D341Med (cell line): ENCODE data around the gene PCDHGC4.
A peak's percentile ranks its signal among the peaks of the same experiment; 100 is the strongest.

ENCODE experiments used
- DNase-seq: peaks from one replicate; pipeline ENCODE4 v3.0.0; 2012; ENCODE audit warnings: low spot score

The PCDHGC4 gene

DNA sequence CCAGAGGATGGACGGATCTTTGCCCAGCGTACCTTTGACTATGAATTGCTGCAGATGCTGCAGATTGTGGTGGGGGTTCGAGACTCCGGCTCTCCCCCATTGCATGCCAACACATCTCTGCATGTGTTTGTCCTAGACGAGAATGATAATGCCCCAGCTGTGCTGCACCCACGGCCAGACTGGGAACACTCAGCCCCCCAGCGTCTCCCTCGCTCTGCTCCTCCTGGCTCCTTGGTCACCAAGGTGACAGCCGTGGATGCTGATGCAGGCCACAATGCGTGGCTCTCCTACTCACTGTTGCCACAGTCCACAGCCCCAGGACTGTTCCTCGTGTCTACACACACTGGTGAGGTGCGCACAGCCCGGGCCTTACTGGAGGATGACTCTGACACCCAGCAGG is 5.9 kb downstream of the PCDHGC4 start:
- DNase-seq = no peak

DNA sequence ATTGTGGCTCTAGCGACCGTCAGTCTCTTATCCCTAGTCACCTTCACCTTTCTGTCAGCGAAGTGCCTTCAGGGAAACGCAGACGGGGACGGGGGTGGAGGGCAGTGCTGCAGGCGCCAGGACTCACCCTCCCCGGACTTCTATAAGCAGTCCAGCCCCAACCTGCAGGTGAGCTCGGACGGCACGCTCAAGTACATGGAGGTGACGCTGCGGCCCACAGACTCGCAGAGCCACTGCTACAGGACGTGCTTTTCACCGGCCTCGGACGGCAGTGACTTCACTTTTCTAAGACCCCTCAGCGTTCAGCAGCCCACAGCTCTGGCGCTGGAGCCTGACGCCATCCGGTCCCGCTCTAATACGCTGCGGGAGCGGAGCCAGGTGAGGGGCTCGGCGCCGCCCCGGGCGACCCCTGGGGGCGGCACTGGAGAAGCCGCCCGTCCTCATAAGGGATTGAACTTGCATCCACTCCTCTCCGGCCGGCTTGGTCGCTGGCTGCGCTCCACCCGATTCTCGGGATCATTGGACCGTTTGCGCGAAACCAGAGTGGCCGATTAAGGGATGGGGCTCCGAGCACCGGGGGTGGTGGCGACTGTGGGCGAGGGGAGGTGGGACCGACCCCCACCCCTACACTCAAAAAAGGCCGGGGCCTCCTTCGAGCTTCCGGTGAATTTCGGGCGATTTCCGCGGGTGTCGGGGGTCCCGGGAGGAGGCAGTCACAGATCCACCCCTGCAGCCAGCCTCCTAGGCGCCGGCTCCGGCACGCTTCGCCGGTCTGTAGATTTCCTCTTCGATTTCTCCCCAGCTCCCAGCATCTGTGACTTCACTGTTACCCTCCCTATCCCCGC is 6.7 kb downstream of the PCDHGC4 start:
- DNase-seq = no peak

DNA sequence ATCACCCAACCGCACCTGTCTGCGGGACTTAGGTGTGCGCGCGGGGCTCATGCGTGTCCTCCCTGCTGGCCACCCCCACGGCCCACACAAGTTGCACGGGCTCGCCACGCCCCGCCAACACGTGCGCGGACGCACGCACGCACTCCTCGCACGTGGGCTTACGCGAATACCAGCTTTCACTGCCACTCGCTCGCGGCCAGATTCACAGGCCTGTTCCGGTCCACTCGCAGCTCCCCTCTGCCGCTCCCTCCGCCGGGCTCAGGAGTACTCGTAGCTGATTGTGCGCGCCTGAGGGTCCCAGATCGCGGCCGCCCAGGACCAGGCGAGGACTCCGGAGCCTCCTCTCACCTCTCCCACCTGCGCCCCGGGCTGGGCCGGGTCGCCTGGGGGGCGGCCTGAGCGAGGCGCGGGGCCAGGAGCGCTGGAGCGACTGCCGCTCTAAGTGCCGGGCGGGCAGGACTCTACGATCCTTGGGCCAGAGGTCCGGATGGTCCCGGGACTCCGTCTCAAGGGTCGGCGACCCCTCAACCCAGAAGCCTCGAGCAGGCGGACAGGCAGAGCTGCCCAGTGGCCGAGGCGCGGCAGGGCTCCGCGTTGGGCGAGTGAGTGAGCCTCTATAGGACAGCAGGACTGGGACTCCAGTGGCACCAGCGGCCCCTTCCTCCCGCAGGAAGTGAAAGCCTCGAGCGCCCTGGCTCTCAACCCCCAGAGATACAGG is 7.5 kb downstream of the PCDHGC4 start:
- no peak for DNase-seq

DNA sequence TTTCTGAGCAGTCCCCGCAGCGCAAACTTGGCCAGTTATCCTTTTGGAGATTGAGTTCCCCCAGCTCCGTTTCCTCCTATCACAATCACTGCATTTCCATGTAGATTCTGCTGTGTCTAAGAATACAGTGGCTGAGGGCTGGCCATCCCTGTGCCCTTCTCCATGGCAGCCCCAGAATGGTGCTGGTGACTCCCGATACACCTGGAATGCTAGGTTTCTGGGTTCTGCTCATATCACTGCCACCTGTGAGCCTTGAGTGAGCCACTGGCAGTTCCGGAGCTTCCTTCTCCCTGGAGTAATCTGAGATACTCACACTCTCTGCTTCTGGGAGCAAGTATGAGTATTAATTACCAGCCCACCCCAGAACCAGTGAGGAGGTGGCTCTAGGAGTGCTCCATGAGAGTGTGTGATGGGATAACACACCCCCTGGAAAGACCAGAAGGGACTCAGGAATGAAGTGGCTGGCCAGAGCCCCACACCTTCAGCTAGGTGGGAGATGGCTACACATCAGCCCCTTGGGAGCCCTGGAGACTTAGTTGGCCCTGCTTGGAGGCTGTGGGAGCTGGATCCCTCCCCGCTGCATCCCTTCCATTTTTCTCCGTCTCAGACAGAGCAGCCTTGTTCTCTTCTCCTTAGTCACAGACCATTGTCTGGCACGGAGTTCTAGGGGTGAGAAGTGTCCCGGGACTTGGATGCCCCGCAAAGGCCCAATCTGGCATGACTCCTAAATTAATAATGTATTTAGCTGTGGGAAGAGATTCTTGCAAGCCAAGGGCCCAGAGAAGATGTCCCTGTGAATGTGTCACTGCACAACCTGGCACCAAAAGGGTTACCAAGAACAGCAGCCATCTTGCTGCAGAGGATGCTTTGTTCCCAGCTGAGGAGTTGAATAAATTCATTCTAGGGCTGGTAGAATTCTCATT is 8.9 kb downstream of the PCDHGC4 start:
- DNase-seq = no peak

DNA sequence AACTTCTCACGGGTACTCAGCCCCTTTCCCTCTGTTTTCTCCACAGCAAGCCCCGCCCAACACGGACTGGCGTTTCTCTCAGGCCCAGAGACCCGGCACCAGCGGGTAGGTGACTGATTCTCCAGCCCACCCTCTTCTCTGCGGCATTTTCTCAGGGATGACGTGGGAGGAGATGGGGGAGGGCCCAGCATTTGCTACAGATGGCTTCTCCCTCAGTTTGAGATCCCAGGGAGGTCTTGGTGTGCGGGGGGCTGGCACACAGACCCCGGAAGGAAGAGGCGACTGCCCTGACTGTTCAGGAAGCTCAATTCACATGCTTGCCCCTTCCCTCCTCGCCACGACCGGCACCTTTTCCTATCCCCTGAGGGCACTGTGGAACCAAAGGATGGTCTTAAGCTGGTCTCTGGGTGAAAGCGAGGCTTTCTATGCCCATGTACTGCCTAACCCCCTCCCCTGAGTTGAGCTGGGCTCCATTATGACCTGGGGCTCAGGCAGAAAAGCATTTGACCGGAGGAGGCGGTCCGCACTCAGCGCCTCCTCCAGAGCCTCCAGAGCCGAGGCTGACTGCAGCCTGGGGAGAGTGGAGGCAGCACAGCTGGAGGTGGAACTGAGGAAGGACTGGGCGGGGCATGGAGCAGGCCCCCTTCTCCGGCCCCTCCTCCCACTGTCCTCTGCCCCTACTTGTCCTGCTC is 10.1 kb downstream of the PCDHGC4 start:
- no peak for DNase-seq

DNA sequence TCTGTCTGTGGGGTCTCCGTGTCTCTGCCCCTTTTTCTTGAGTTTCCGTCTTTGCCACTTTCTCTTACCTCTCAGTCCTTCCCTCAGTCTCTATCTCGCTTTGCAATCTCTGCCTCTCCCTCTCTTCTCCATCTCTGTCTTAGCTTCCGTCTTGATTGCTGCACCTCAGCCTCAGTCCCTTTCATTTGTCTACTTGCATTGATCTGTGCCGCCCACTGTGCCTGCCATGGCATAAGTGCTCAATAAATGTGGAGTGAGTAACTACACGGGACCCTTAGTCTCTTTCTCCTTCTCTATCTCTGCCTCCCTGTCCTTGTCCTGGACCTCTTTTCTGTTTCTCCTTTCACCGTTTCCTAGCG is 10.6 kb downstream of the PCDHGC4 start:
- no peak for DNase-seq

DNA sequence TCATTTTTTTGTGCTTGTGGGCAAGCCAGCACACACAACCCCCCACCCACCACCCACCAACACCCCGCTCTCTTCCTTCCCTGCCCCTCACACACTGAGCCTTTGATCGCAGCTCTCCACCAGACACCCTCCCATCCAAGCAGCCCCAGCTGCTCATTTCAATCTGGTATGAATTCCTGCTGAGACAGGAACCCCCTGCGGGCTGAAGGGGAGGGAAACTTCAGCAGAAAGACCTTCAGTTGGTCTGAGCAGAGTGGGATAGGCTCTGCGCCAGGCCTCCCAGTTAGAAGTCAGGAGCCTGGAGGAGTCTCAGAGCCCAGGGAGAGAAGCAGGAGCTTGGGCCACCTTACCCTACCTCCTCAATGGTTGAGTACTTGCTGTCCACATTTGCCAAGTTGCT is 11.2 kb downstream of the PCDHGC4 start:
- DNase-seq = no peak

DNA sequence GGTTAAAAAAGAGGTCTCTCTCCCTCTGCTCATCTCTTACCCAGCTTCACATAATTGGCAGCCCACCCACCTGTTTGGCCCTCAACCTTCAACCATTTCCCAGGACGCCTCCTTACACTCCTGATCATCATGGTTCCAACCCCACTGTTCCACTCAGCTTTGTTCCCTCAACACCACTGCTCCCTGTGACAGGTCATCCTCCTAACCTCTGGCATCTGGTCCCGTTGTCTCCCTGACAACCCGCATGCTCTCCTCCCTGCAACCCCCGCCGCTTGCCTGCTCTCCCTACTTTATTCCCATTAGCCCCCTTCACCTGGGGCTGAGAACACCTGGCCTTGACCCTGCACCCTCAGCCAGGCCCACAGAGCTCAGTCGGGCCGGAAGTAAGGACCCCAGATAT is 16.9 kb downstream of the PCDHGC4 start:
- no peak for DNase-seq

DNA sequence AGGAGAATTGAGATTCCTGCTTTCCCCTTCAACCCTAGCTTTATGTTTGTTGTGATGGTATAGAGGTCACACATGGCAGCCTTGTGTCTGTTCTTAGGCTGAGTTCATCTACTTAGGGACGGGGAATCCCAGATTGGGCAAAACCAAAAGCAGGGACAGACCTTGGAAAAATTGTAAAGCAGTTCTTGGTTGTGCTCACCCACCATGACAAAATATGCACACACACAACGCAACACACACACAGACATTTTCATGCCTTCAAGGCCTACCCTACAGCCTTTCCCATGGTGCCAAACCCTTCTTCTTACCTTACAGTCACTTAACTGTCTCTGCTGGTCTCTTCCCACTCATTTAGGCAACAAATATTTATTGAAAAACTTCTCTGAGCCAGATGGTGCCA is 18.9 kb downstream of the PCDHGC4 start:
- no peak for DNase-seq

DNA sequence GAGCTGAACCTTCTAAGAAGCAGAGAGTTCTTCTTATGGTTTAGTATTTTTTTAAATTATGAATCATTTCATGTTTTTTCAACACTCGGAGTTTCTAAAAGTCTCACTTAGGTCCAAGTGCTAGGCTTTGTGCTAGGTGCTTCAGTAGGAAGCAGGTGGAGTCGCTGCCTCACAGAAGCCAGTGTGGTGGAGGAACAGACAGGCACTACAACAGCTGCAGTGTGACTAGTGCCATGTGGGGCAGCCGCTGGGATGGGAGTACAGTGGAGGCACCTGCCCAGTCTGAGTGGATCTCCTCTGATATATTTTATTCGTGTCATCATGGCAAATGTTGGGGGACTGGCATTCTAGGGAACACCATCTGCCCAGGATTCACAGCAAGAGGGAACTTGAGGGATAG is 19.4 kb downstream of the PCDHGC4 start:
- DNase-seq = no peak

DNA sequence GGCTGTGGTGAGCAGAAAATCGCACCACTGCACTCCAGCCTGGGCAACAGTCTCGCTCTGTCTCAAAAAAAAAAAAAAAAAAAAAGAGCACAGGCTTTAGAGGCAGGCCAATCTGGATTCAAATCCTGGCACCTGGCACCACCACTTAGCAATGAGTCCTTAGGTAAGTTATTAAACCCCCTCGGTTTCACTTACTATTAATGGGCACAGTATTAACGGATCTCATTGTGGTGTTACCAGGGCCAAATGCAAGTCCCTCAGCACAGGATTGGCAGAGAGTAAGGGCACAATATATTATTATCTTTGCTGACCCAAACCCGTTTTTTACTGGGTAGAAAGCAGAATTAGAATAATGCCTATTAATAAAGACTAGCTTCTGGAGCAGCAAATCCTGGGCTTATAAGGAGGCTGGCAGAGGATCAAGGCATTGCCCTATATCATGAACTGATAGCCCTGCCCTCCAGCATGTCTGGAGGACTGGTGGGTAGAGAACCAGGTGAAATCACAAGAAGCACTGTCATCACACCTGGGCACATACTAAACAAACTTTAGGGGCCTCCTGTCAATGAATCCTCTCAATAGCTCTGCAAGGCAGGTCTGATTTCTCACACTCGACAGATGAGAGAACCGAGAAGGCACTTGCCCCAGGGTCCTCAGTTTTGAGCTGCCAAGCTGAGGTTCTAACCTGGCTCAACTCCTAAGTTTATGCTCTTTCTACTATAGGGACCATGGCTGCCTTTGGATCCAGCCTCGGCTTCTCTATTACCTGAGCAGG is 21.7 kb downstream of the PCDHGC4 start:
- no peak for DNase-seq

DNA sequence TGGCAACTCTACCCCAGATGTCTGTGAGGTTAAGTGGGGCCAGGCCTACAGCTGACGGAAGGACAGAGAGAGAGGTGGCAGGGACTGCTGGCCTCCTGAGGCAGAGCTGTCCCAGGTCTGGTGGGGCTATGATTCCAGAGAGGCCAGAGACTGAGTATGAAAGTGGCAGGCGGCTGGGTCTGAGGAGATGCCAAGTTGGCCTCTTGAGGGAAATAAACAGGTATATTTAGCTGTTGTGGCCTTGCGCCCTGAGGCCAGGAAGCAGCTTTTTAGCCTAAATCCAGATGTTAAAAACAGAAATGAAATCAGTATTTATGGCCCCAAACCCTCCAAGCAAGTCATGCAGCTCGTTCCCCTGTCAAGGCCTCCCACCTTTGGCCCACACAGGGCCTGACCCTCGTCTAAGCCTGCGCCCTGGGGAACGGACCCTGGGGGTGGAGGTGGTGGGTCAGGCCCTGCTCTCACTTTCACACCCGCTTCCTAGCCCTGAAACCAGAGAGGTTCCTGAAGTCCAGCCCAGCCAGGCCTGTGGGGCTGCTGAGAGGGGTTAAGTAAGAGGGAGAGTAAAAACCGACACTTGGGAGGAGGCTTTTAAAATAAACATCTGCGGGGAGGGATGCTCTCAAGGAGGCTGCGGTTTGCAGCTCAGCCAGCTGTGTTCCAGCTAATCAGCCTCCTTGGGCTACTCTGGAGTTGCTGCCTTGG is 22.7 kb downstream of the PCDHGC4 start:
- no peak for DNase-seq

DNA sequence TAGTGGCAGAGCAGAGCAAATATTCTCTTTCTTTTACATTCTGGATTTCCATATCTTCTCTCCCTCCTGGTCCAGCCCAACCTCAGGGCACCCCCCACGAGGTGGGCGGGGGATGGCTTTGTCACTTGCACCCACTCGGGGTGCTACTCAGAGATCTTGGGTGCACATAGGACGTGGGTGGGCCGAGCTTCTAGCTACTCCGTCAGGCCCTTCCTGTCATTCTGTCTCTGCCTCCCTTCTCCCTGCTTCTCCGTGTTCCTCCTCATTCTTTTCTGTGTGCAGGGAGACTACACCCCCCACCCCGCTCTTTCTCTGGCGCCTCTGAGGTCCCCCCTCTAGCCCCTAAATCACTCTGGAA is 23.6 kb downstream of the PCDHGC4 start:
- DNase-seq = no peak

DNA sequence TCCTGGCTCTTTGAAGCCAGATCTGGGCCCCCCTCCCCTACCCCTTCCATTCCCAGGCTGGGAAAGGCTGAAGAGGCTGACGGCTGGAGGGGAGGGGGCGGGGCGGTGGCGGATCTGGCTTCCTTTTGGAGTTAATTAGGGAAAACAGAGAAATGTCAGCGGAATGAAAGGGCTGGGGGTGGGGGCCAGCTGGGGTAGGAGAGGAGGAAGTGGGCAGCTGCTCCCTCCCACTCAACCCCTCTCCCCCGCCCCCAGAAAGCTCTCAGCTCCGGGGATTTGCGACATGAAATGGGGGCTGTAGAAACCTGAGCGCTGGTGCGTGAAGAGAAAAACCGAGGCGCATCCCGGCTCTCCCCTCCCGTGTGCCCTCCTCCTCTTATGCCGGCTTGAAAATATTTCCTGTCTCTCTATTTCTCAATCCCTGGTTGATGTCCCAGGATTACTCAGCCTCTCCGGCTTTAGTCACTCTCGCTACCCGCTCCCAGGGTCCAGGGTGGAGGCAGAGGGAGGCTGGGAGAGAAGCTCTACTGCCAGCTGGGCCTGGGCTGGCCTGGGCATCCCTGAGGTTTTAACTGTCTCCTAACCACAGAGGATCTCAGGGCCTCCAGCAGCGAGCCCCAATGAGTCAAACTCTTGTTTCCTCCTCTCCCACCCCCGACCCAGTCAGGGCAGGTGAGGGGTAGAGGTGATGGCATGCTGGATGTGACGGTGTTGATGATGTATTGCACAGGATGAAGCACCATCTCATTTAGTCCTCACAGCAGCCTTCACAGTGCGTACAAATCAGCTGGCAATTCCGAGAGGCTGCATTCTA is 24.2 kb downstream of the PCDHGC4 start:
- DNase-seq = no peak

DNA sequence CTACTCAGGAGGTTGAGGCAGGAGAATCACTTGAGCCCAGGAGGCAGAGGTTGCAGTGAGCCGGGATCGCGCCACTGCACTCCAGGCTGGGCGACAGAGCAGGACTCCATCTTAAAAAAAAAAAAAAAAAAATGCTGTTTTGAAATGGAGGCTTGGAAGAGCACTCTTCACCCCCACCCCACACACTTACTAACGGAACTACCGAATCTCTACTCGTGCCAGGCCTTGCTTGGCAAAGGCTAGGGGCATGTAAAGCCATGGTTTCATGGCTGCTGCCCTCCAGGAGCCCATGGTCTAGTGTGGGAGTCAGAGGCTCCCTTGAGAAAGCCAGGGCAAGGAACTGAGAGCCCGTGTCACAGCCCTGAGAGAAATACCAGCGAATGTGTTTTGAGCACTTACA is 25.3 kb downstream of the PCDHGC4 start:
- no peak for DNase-seq

DNA sequence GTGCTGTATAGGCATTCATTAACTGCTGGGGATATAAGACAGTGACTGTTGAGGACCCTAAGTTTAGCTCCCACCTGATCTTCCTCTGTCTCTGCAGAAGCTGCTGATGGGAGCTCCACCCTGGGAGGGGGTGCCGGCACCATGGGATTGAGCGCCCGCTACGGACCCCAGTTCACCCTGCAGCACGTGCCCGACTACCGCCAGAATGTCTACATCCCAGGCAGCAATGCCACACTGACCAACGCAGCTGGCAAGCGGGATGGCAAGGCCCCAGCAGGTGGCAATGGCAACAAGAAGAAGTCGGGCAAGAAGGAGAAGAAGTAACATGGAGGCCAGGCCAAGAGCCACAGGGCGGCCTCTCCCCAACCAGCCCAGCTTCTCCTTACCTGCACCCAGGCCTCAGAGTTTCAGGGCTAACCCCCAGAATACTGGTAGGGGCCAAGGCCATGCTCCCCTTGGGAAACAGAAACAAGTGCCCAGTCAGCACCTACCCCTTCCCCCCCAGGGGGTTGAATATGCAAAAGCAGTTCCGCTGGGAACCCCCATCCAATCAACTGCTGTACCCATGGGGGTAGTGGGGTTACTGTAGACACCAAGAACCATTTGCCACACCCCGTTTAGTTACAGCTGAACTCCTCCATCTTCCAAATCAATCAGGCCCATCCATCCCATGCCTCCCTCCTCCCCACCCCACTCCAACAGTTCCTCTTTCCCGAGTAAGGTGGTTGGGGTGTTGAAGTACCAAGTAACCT is 26.2 kb downstream of the PCDHGC4 start:
- no peak for DNase-seq

DNA sequence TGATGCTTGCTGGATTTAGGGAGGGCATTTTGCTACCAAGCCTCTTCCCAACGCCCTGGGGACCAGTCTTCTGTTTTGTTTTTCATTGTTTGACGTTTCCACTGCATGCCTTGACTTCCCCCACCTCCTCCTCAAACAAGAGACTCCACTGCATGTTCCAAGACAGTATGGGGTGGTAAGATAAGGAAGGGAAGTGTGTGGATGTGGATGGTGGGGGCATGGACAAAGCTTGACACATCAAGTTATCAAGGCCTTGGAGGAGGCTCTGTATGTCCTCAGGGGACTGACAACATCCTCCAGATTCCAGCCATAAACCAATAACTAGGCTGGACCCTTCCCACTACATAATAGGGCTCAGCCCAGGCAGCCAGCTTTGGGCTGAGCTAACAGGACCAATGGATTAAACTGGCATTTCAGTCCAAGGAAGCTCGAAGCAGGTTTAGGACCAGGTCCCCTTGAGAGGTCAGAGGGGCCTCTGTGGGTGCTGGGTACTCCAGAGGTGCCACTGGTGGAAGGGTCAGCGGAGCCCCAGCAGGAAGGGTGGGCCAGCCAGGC is 27.0 kb downstream of the PCDHGC4 start:
- DNase-seq = no peak

DNA sequence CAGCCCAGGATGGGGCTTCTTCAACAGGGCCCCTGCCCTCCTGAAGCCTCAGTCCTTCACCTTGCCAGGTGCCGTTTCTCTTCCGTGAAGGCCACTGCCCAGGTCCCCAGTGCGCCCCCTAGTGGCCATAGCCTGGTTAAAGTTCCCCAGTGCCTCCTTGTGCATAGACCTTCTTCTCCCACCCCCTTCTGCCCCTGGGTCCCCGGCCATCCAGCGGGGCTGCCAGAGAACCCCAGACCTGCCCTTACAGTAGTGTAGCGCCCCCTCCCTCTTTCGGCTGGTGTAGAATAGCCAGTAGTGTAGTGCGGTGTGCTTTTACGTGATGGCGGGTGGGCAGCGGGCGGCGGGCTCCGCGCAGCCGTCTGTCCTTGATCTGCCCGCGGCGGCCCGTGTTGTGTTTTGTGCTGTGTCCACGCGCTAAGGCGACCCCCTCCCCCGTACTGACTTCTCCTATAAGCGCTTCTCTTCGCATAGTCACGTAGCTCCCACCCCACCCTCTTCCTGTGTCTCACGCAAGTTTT is 27.6 kb downstream of the PCDHGC4 start:
- peak; percentile 58 for DNase-seq
